ENCODE data around the gene LRPPRC. TPM values are rescaled to one million over a fixed set of nuclear protein-coding genes. Genes with fewer than 3 reads are reported as not detected.
A peak's percentile ranks its signal among the peaks of the same experiment; 100 is the strongest.
"Not testable (repeated sequence)": the region's sequence is repeated elsewhere in the genome, so short reads cannot be mapped to it uniquely, and the experiment has no call there.

Gene LRPPRC
- polyA plus RNA-seq (ENCODE audit: insufficient read length in 3 of 3) = 100 to 1,000 TPM; 102 to 124 (median 115) TPM
- long read RNA-seq, donor 1, full-length matches to known transcripts = 7 of 58 reads
- long read RNA-seq, donor 1, partial matches to known transcripts = 51 of 58 reads
- long read RNA-seq, donor 1, other reads (novel, unspliced or antisense) = 0 of 58 reads
- long read RNA-seq, donor 2, full-length matches to known transcripts = 10 of 71 reads
- long read RNA-seq, donor 2, partial matches to known transcripts = 61 of 71 reads
- long read RNA-seq, donor 2, other reads (novel, unspliced or antisense) = 0 of 71 reads
- long read RNA-seq, donor 3, full-length matches to known transcripts = 3 of 85 reads
- long read RNA-seq, donor 3, partial matches to known transcripts = 82 of 85 reads
- long read RNA-seq, donor 3, other reads (novel, unspliced or antisense) = 0 of 85 reads
- long read RNA-seq, donor 4, full-length matches to known transcripts = 10 of 53 reads
- long read RNA-seq, donor 4, partial matches to known transcripts = 43 of 53 reads
- long read RNA-seq, donor 4, other reads (novel, unspliced or antisense) = 0 of 53 reads
- long read RNA-seq, donor 5, full-length matches to known transcripts = 8 of 23 reads
- long read RNA-seq, donor 5, partial matches to known transcripts = 15 of 23 reads
- long read RNA-seq, donor 5, other reads (novel, unspliced or antisense) = 0 of 23 reads
- long read RNA-seq, donor 6, full-length matches to known transcripts = 13 of 60 reads
- long read RNA-seq, donor 6, partial matches to known transcripts = 47 of 60 reads
- long read RNA-seq, donor 6, other reads (novel, unspliced or antisense) = 0 of 60 reads
- long read RNA-seq, donor 7, full-length matches to known transcripts = 10 of 58 reads
- long read RNA-seq, donor 7, partial matches to known transcripts = 48 of 58 reads
- long read RNA-seq, donor 7, other reads (novel, unspliced or antisense) = 0 of 58 reads
- long read RNA-seq, donor 8, full-length matches to known transcripts = 8 of 28 reads
- long read RNA-seq, donor 8, partial matches to known transcripts = 20 of 28 reads
- long read RNA-seq, donor 8, other reads (novel, unspliced or antisense) = 0 of 28 reads
- long read RNA-seq, donor 9, full-length matches to known transcripts = 18 of 102 reads
- long read RNA-seq, donor 9, partial matches to known transcripts = 84 of 102 reads
- long read RNA-seq, donor 9, other reads (novel, unspliced or antisense) = 0 of 102 reads
- long read RNA-seq, donor 10, full-length matches to known transcripts = 12 of 75 reads
- long read RNA-seq, donor 10, partial matches to known transcripts = 63 of 75 reads
- long read RNA-seq, donor 10, other reads (novel, unspliced or antisense) = 0 of 75 reads
- long read RNA-seq, donor 11, full-length matches to known transcripts = 12 of 51 reads
- long read RNA-seq, donor 11, partial matches to known transcripts = 39 of 51 reads
- long read RNA-seq, donor 11, other reads (novel, unspliced or antisense) = 0 of 51 reads
- long read RNA-seq, donor 12, full-length matches to known transcripts = 18 of 120 reads
- long read RNA-seq, donor 12, partial matches to known transcripts = 102 of 120 reads
- long read RNA-seq, donor 12, other reads (novel, unspliced or antisense) = 0 of 120 reads
- long read RNA-seq, donor 13, full-length matches to known transcripts = 4 of 29 reads
- long read RNA-seq, donor 13, partial matches to known transcripts = 25 of 29 reads
- long read RNA-seq, donor 13, other reads (novel, unspliced or antisense) = 0 of 29 reads
- long read RNA-seq, donor 14 = 0 reads
- long read RNA-seq, donor 15, full-length matches to known transcripts = 11 of 81 reads
- long read RNA-seq, donor 15, partial matches to known transcripts = 70 of 81 reads
- long read RNA-seq, donor 15, other reads (novel, unspliced or antisense) = 0 of 81 reads
- long read RNA-seq, donor 16, full-length matches to known transcripts = 6 of 92 reads
- long read RNA-seq, donor 16, partial matches to known transcripts = 86 of 92 reads
- long read RNA-seq, donor 16, other reads (novel, unspliced or antisense) = 0 of 92 reads

DNA sequence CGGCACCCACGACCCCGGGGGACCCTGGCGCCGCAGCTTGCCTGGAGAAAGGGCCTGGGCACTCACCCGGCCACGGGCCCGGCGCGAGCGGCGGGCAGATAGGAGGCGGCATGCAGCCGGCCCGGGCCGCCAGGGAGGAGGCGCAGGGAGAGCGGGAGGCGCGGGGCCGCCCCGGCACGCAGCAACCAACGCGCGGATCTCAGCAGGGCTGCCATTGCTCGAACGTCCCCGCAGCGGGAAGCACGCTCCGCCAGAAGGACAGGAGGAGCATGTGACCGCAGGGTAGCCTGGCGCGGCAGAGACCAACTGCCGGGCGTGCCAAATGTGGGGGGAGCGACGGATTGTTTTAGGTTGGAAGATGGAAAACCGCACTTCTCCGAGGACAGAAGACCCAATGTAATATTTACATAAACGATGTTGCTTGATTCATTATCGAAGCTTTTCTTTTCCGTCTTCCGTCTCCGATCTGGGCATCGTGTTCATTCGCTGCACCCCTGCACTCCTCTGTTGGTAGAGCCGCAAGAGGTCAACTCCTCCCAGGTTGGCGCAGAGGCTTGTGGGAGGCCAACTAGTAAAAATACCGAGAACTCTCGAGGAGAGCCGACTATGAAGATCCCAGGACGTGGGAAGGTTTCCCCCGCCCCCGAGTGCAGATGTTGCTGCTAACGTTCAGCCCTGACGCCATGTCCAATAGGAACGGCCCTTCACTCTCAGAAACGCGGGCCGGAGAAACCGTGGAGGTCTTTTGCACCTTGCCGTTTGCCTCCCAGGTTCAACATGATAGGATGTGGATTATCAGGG is at the start of gene LRPPRC:
Gene LRPPRC, minus strand, starts transcription at position 257 of the 801 bp plus-strand sequence. Its CDS starts 42 bp downstream, at position 215.
- peak; percentile 96 for DNase-seq

DNA sequence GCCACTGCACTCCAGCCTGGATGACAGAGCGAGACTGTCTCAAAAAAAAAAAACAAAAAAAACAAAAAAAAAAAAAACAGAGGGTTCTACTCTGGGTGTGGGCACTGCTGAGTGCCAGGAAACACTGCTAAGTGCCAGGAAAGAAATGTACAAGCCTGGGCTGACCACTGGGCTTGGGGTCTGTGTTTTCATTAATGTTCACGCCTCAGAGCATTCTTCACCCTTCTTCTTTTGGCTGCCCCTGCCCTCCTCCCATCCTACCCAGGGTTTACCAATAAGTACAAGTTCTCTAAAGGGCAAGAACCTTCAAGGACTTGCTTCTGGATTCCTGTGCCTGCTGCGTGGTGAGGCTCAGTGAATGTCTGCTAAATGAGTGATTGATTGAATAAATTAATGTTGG is 49.3 kb upstream of the LRPPRC start:
- no peak for DNase-seq

DNA sequence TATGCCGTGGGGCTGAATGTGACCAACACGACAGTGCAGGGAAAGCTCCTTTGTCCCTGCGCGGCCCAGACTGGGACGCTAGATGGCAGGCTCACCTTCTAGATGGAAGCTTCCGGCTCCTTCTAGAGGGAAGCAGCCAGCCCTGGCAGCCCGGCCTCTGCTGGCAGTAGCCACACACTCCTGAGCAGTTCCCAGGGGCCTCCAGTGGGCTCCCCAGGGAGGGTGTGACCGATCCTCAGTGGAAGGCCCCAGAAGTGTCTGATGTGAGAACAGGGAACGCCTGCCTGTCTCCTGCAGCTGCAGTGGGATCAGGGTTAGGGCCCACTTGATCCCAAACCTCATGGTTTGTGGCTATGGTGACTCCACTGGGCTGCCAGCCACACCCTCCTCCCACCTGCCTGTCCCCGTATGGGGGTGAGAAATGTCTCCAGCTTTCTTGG is 48.5 kb upstream of the LRPPRC start:
- DNase-seq = peak; percentile 73

DNA sequence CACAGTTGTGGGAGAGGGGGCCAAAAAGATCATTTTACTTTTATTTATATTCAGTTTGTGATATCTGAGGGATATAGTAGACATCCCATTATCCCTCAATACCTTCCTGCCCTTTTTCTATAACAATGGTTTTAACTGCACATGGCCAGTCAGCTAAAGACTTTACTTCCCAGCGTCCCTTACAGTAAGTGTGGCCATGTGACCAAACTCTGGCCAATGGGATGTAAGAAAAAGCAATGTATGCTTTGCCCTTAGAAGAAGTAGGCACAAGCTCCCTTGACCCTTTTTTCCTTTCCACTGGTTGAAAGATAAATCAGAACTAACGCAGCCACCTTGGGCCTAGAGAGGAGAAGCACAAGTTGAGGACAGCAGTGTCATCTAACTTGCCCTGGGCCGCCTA is 44.6 kb upstream of the LRPPRC start:
- DNase-seq = no peak

- no peak for DNase-seq
These were observed 42.5 kb upstream of the LRPPRC start for GRCh38 chr2:44038277-44038676.

GRCh38 chr2:44037221-44037620 is 41.4 kb upstream of the LRPPRC start:
- DNase-seq = no peak

GRCh38 chr2:44033947-44034346 is 38.2 kb upstream of the LRPPRC start:
- no peak for DNase-seq

GRCh38 chr2:44027076-44027475 is 31.3 kb upstream of the LRPPRC start:
- DNase-seq = not testable (repeated sequence)

DNA sequence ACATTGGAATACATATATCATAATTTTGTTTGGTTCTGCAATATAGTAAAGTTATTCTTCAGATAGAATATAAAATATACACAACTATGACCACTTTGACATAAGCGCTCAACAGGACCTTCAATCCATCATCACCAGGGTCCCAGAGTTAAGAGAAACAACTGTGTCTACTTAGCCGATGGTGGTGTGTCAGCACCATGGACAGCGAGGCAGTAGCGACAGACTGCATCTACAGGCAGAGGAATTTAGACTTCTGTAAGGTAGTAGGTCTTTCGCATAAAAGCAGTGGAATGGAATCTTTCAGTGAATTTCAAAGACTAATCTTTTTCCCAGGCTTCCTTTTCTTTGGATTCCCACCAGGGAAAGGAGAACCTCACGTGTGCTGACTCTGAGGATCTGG is 20.5 kb upstream of the LRPPRC start:
- peak; percentile 76 for DNase-seq

DNA sequence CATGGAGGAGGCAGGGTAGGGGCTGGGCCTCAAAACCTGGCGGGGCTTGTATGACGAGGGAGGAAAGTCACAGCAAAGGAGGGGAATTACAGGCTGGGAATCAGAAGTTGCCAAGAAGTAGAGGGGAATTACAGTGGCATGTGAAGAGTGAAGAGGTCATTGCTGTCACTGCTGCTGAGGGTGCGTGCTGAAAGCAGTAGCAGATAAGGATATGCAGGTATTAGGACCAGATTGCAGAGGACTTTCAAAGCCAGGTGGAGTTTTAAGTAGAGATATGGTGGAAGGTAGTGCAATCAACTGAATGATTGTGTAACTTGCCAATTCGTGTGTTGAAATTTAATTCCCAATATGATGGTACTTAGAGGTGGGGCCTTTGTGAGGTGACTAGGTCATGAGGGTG is 19.4 kb upstream of the LRPPRC start:
- no peak for DNase-seq

DNA sequence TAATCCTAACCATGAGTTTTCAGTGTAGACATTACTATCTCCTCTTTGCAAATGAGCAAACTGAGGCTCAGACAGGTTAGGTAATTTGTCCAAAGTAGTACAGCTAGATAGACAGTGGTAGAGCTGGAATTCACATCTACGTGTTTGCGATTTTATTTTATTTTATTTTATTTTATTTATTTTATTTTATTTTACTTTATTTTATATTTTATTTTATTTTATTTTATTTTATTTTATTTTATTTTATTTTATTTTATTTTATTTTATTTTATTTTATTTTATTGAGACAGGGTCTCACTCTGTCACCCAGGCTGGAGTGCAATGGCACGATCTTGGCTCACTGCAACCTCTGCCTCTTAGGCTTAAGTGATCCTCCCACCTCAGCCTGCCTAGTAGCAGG is 17.4 kb upstream of the LRPPRC start:
- DNase-seq = not testable (repeated sequence)

DNA sequence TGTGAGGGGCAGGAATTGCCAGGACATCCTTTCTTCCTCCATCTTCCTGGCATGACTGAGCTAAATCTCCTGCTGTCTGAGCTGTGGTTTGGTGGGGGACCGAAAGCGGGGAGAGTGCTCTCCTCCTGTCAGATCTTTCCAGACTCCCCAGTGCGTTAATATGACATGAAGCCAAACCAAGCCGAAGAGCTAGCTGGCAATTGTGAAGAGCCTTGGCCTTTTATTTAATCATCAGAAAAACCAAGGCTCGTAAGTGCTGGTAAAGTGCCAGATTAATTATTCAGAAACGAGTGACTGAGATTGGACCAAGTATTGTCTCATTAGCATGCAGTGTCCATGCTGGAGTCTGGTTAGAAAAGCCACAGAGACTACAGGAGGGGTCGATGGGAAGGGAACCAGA is 14.5 kb upstream of the LRPPRC start:
- DNase-seq = no peak

- no peak for DNase-seq
These were observed 13.4 kb upstream of the LRPPRC start for GRCh38 chr2:44009136-44009735.

DNA sequence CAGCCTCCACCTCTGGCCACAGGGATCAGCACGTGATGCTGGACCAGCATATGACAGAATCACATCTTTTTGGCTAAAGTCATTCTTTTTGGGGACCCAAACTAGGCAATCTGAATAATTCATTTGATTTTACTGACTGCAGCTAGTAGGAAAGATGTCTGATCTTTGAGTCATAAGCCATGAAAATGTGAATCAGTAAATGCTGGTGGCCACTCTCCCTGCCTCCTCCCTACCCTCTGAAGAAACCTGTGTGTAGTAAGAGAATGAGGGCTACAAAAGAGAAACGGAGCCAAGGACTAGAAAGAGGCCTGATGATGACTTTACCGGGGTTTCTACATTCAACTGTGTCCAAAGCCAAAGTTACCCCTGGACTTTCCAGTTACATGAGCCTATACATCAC is 10.1 kb upstream of the LRPPRC start:
- no peak for DNase-seq

GRCh38 chr2:44004735-44005602 is 9.2 kb upstream of the LRPPRC start:
- DNase-seq = no peak

DNA sequence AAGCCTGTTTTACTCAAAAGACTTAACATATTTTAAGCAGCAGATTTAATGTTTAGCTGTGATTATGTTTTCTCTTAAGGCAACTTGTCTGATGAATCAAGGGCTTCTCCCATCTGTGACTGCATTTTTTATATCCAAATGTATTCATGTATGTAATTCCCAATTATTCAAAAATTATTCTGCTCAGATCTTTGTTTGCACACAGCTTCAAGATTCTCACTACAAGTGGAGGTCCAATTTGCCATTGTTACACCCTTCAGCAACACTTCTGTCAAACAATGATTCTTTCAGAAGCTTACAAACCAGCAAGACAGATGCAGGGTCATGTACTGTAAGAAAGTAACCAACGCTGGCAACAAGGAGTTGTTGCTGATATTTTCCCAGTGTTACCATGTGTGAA is 5.9 kb upstream of the LRPPRC start:
- DNase-seq = no peak

- no peak for DNase-seq
These were observed 2.5 kb upstream of the LRPPRC start for GRCh38 chr2:43998263-43998662.

- DNase-seq = no peak
These were observed 2.4 kb downstream of the LRPPRC start for GRCh38 chr2:43993437-43993836.
